GM12878 (cell line): ENCODE results near the gene COL25A1. TPM values are rescaled to one million over a fixed set of nuclear protein-coding genes. Genes with fewer than 3 reads are reported as not detected.

Source experiments
- ATAC-seq: fragments of 200-7000 bp; cut with Tn5 transposase; 3 replicates; pipeline ENCODE4 v1.9.1; 2020; ENCODE audit warnings: mild to moderate bottlenecking, moderate library complexity
- BruUV-seq: library from RNA; stranded (reverse); fragments of 400-500 nt; replicated peaks from 2 replicates; lab custom pipeline; 2021; lab: Mats Ljungman, UMichigan
- CTCF ChIA-PET: fragments of 300-600 bp; sonication (Branson Sonifier 250); formaldehyde crosslinking; extraction: SDS; loops from one replicate; lab custom pipeline; 2021; ENCODE audit warnings: inconsistent platforms; lab: Yijun Ruan, JAX
- POLR2A ChIA-PET: fragments of 350-600 bp; formaldehyde crosslinking; extraction: SDS; loops from one replicate; lab custom pipeline; 2021; ENCODE audit warnings: inconsistent platforms; lab: Charles Lee
- RAD21 ChIA-PET: fragments of 300-600 bp; sonication (Branson Sonifier 250); formaldehyde crosslinking; loops from one replicate; lab custom pipeline; 2023; ENCODE audit warnings: antibody characterized with exemption; ENCODE audit not compliant: unreplicated experiment; lab: Charles Lee
- SMC1A ChIA-PET: fragments of 300-600 bp; sonication (Branson Sonifier 250); formaldehyde crosslinking; loops from one replicate; lab custom pipeline; 2023; ENCODE audit not compliant: unreplicated experiment, uncharacterized antibody; lab: Charles Lee
- DNase-seq: peaks from one replicate; pipeline ENCODE4 v3.0.0-alpha.2; 2011; ENCODE audit warnings: low read depth, low spot score
- FAIRE-seq: peaks from 3 replicates; lab custom pipeline; 2011; peaks lifted over from hg19 to GRCh38; lab: Jason Lieb, UNC
- H2AFZ ChIP-seq: 2 replicates; pipeline ENCODE4 v1.6.0; 2011; ENCODE audit warnings: low read depth, low read length, control low read depth; ENCODE audit not compliant: control insufficient read depth
- H3K27ac ChIP-seq: 2 replicates; pipeline ENCODE4 v1.5.1; 2011; ENCODE audit warnings: control low read depth; ENCODE audit not compliant: control insufficient read depth, insufficient read depth
- H3K27me3 ChIP-seq, 2 experiments: replicated peaks in 1 of 2; 2 replicates each; pipeline versions ENCODE4 v1.6.0 to v1.6.1; 2011; ENCODE audit warnings: low read length in 1 of 2; ENCODE audit not compliant: control insufficient read depth in 2 of 2, insufficient read depth in 2 of 2
- H3K36me3 ChIP-seq, 2 experiments: 2 replicates each; pipeline ENCODE4 v1.5.1; 2011; ENCODE audit warnings: low read length in 1 of 2; ENCODE audit not compliant: control insufficient read depth in 2 of 2, insufficient read depth in 2 of 2
- H3K4me1 ChIP-seq: 2 replicates; pipeline ENCODE4 v1.6.1; 2011; ENCODE audit warnings: mild to moderate bottlenecking, low read length, moderate library complexity, mixed read lengths; ENCODE audit not compliant: control insufficient read depth, insufficient read depth
- H3K4me2 ChIP-seq: 2 replicates; pipeline ENCODE4 v1.6.0; 2011; ENCODE audit warnings: control low read depth; ENCODE audit not compliant: control insufficient read depth, insufficient read depth
- H3K4me3 ChIP-seq: fragments of 200-600 bp; sonication (generic); 2 replicates; pipeline ENCODE4 v1.5.1; 2016
- H3K79me2 ChIP-seq: 2 replicates; pipeline ENCODE4 v1.6.0; 2011; ENCODE audit warnings: low read length; ENCODE audit not compliant: control insufficient read depth, insufficient read depth
- H3K9ac ChIP-seq: 2 replicates; pipeline ENCODE4 v1.8.0; 2011; ENCODE audit warnings: low read length, control low read depth, mixed read lengths; ENCODE audit not compliant: control insufficient read depth, insufficient read depth
- H3K9me3 ChIP-seq: replicated peaks from 3 replicates; pipeline ENCODE4 v1.5.1; 2011; ENCODE audit warnings: mild to moderate bottlenecking, low read length; ENCODE audit not compliant: control insufficient read depth, insufficient read depth
- H4K20me1 ChIP-seq: 2 replicates; pipeline ENCODE4 v1.6.0; 2011; ENCODE audit not compliant: control insufficient read depth, insufficient read depth
- CBX3 ChIP-seq: fragments of 200-600 bp; sonication (generic); IDR thresholded peaks from 2 replicates; pipeline ENCODE4 v1.6.1; 2016; ENCODE audit warnings: low read depth, borderline replicate concordance
- CEBPB ChIP-seq, 2 experiments: fragments of 150-350 bp in 1 of 2; IDR thresholded peaks; 2 replicates each; pipeline ENCODE4 v1.6.1; 2012 to 2014; ENCODE audit warnings: low read depth in 2 of 2, low read length in 2 of 2, borderline replicate concordance in 1 of 2, inconsistent platforms in 1 of 2
- RCOR1 ChIP-seq: conservative IDR thresholded peaks from 2 replicates; pipeline ENCODE4 v1.6.1; 2012; ENCODE audit warnings: low read depth, low read length, improper control_type of control experiment
- ZNF207 ChIP-seq: fragments of 450-650 bp; IDR thresholded peaks from 2 replicates; pipeline ENCODE4 v1.6.1; 2014; ENCODE audit warnings: antibody characterized with exemption, mild to moderate bottlenecking, borderline replicate concordance
- WGBS: methylation state at CpG from one replicate; pipeline ENCODE4 v1.1.6; 2016; ENCODE audit warnings: low lambda C conversion rate; ENCODE audit not compliant: insufficient replicate concordance, insufficient coverage; ENCODE audit errors: missing lambda C conversion rate; 5-methylcytosine and 5-hydroxymethylcytosine counted together
- in situ Hi-C: fragments of 300-500 bp; cut with MboI; formaldehyde crosslinking; loops from 9 replicates; pipeline ENCODE4 v1.14.3; 2018; ENCODE audit warnings: mixed read lengths
- intact Hi-C: fragments of 100-400 bp; cut with micrococcal nuclease; formaldehyde crosslinking; loops from one replicate; pipeline ENCODE4 v1.14.2; 2022; ENCODE audit not compliant: unreplicated experiment
- polyA plus RNA-seq, 11 experiments: library from polyadenylated mRNA; depleted of rRNA in 4 of 11; unstranded in 6 of 11; stranded (reverse) in 5 of 11; fragments of >200 nt; fragmentation: Nextera tagmentation in 4 of 11; fragmentation: Illumina TruSeq in 1 of 11; extraction: Ambion mirVana in 4 of 11; extraction: Trizol in 1 of 11; gene quantifications; 1 replicate in 1 of 11; 2 replicates in 10 of 11; pipeline versions ENCODE4 v1.2.1 to v1.2.3, GENCODE V29; 2011 to 2016; ENCODE audit warnings: inconsistent platforms in 2 of 11, missing spikeins in 2 of 11, low read depth in 1 of 11
- total RNA-seq, 4 experiments: library from RNA; depleted of rRNA in 3 of 4; stranded (reverse); fragments of >200 nt in 3 of 4; fragmentation: Illumina TruSeq in 1 of 4; extraction: Trizol in 1 of 4; gene quantifications; 2 replicates each; pipeline versions ENCODE4 v1.2.1 to v1.2.3, GENCODE V29; 2013 to 2021

Gene COL25A1
- total and polyA plus RNA-seq, 10 of the 15 experiments (the other 5 are each of a cell fraction or from before 2014, with no cell fraction given) = 0.01 to 0.26 (median 0.12) TPM; not detected in 6

- BruUV-seq = no TSS peak
- H4K20me1 ChIP-seq = no peaks in the 10 kb centered on the region
- TF ChIP-seq ZNF207 = no peak
- no peak for TF ChIP-seq CBX3
- ChIA-PET CTCF (no interaction called here), RAD21 (interaction anchor here (1.3 kb wide), 1 partner anchor 127 kb away, joined by 4 read pairs; no protein-coding TSS in a partner anchor), POLR2A (no interaction called here), SMC1A (interaction anchor here (0.9 to 1.1 kb wide), 2 partner anchors 181 to 220 kb away, joined by 3 read pairs; no protein-coding TSS in a partner anchor)
- no peak overlapping the region for H3K9ac ChIP-seq
- ATAC-seq (no peak), FAIRE-seq (no peak), DNase-seq (no peak)
- intact Hi-C loops (no loop called here), in situ Hi-C loops (no loop called here)
- no peak overlapping the region for H3K4me2 ChIP-seq
- no peak overlapping the region for H3K27ac ChIP-seq
- H3K4me1 ChIP-seq = no peaks in the 10 kb centered on the region
- no peaks in the 10 kb centered on the region for H3K9me3 ChIP-seq
- H3K4me3 ChIP-seq = 0 out of 2 replicates have a peak overlapping the region, but pooled peaks have one; percentile 7
- no peak overlapping the region for H2AFZ ChIP-seq
- H3K36me3 ChIP-seq = no peaks in the 10 kb centered on the region
- no peaks in the 10 kb centered on the region for H3K27me3 ChIP-seq
- WGBS = 10% methylated on average over 3 of the region's 3 CpGs
- H3K79me2 ChIP-seq = no peaks in the 10 kb centered on the region
Observed at GRCh38 chr4:109166586-109166985, 135.9 kb downstream of the COL25A1 start.

DNA sequence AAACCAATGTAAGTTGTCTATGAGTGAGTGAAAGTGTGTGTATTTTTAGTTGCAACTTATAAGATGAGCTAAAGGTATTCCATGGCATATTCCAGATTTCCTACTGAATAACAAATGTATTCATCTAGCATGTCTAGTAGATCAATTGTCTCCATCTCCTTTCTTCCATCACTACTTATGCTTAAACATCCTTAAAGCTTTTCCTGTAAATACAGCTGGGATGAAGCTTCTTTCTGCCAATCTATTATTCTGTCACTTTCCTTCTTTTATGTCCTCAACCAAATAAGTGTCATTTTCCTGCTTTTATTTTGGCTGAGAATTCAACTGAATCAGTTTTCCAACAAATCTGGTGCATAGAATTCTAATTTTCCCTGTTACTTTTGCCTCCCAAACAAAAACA is 136.3 kb downstream of the COL25A1 start:
- ATAC-seq (no peak), DNase-seq (no peak), FAIRE-seq (no peak)
- Histone ChIP-seq H3K79me2 (no peaks in the 10 kb centered on the region), H3K4me2 (no peak overlapping the region), H3K27ac (no peak overlapping the region), H3K4me3 (0 out of 2 replicates have a peak overlapping the region, but pooled peaks have one; percentile 7), H3K9me3 (no peaks in the 10 kb centered on the region), H2AFZ (no peak overlapping the region), H4K20me1 (no peaks in the 10 kb centered on the region), H3K27me3 (no peaks in the 10 kb centered on the region), H3K9ac (no peak overlapping the region), H3K4me1 (no peaks in the 10 kb centered on the region), H3K36me3 (no peaks in the 10 kb centered on the region)
- ChIA-PET SMC1A (interaction anchor here (0.9 to 1.3 kb wide), 4 partner anchors 11 to 220 kb away, joined by 3 to 4 read pairs (median 3); no protein-coding TSS in a partner anchor), POLR2A (no interaction called here), RAD21 (interaction anchor here (1.3 kb wide), 1 partner anchor 128 kb away, joined by 4 read pairs; no protein-coding TSS in a partner anchor), CTCF (interaction anchor here (1.7 kb wide), 1 partner anchor 11 kb away, joined by 6 read pairs; no protein-coding TSS in a partner anchor)
- TF ChIP-seq RCOR1 (no peak), CEBPB (IDR thresholded peaks at IDR 0.05; ENCODE audit: borderline replicate concordance in 1 of 2, low read depth in 2 of 2, low read length in 2 of 2) (no peak)
- in situ Hi-C loops = no loop called here
- no TSS peak for BruUV-seq
- intact Hi-C loops = no loop called here
